Suppressor macrophage treated with lipopolysaccharide for 1 hour (primary cell): ENCODE data around the gene PAM.

Source experiments
- DNase-seq, 3 donors: peaks; one replicate each; pipeline ENCODE4 v3.0.0-alpha.2; 2020 to 2022

PAM gene

GRCh38 chr5:102863764-102864560 is 108.9 kb downstream of the PAM start:
- no peak for DNase-seq

GRCh38 chr5:102865171-102865509 is 110.0 kb downstream of the PAM start:
- DNase-seq, result no peak

- DNase-seq, result peak; percentile 83 to 96 (median 92)
These were observed 110.6 kb downstream of the PAM start for GRCh38 chr5:102865510-102866236.

GRCh38 chr5:102866237-102866600 is 111.1 kb downstream of the PAM start:
- peak in 2 of 3 donors; percentile 21 to 25 for DNase-seq

GRCh38 chr5:102867992-102868662 is 113.0 kb downstream of the PAM start:
- peak; percentile 6 to 31 (median 29) for DNase-seq

GRCh38 chr5:102869230-102869629 is 114.1 kb downstream of the PAM start:
- no peak for DNase-seq

- DNase-seq, result peak in 2 of 3 donors; percentile 4 to 21
These were observed 118.4 kb downstream of the PAM start for GRCh38 chr5:102873379-102873932.

GRCh38 chr5:102874054-102874453 is 118.9 kb downstream of the PAM start:
- no peak for DNase-seq

GRCh38 chr5:102875721-102876123 is 120.6 kb downstream of the PAM start:
- DNase-seq, result no peak

GRCh38 chr5:102876610-102877009 is 121.5 kb downstream of the PAM start:
- no peak for DNase-seq

- no peak for DNase-seq
These were observed 124.6 kb downstream of the PAM start for GRCh38 chr5:102879741-102880140.

- DNase-seq, result no peak
These were observed 131.5 kb downstream of the PAM start for GRCh38 chr5:102886586-102886985.

- no peak for DNase-seq
These were observed 133.4 kb downstream of the PAM start for GRCh38 chr5:102888483-102888882.

GRCh38 chr5:102889033-102889432 is 133.9 kb downstream of the PAM start:
- DNase-seq, result no peak

- DNase-seq, result no peak
These were observed 135.0 kb downstream of the PAM start for GRCh38 chr5:102890133-102890532.

- no peak for DNase-seq
These were observed 136.1 kb downstream of the PAM start for GRCh38 chr5:102891175-102891574.

- no peak for DNase-seq
These were observed 138.8 kb downstream of the PAM start for GRCh38 chr5:102893942-102894341.

GRCh38 chr5:102895234-102895633 is 140.1 kb downstream of the PAM start:
- DNase-seq, result no peak

- DNase-seq, result no peak
These were observed 140.9 kb downstream of the PAM start for GRCh38 chr5:102895976-102896375.

- DNase-seq, result no peak
These were observed 146.5 kb downstream of the PAM start for GRCh38 chr5:102901424-102902134.

GRCh38 chr5:102902135-102902448 is 147.0 kb downstream of the PAM start:
- DNase-seq, result no peak

- DNase-seq, result no peak
These were observed 147.5 kb downstream of the PAM start for GRCh38 chr5:102902647-102903046.
